Cardiac fibroblast (primary cell): ENCODE measurements around the gene TMTC1.

Source experiments
- DNase-seq, 2 donors: peaks; one replicate each; pipeline versions ENCODE4 v3.0.0 to v3.0.0-alpha.2; 2010; ENCODE audit warnings: low read depth in 2 of 2
- H3K4me3 ChIP-seq, 2 donors: replicated peaks in 1 of 2; 1 replicate in 1 of 2; 2 replicates in 1 of 2; pipeline ENCODE4 v1.5.1; 2011; ENCODE audit warnings: low read depth in 2 of 2, low read length in 2 of 2, mild to moderate bottlenecking in 2 of 2, moderate library complexity in 1 of 2
- TF ChIP-seq, protein P1 (sequence below): IDR thresholded peaks from one replicate; pipeline ENCODE4 v1.5.1; 2011; ENCODE audit warnings: low read depth, mild to moderate bottlenecking, low read length, inconsistent platforms

Gene TMTC1

GRCh38 chr12:29730481-29730880 is 53.3 kb downstream of the TMTC1 start:
- no peak for DNase-seq
- no peak overlapping the region for H3K4me3 ChIP-seq
- TF ChIP-seq, protein P1, sequence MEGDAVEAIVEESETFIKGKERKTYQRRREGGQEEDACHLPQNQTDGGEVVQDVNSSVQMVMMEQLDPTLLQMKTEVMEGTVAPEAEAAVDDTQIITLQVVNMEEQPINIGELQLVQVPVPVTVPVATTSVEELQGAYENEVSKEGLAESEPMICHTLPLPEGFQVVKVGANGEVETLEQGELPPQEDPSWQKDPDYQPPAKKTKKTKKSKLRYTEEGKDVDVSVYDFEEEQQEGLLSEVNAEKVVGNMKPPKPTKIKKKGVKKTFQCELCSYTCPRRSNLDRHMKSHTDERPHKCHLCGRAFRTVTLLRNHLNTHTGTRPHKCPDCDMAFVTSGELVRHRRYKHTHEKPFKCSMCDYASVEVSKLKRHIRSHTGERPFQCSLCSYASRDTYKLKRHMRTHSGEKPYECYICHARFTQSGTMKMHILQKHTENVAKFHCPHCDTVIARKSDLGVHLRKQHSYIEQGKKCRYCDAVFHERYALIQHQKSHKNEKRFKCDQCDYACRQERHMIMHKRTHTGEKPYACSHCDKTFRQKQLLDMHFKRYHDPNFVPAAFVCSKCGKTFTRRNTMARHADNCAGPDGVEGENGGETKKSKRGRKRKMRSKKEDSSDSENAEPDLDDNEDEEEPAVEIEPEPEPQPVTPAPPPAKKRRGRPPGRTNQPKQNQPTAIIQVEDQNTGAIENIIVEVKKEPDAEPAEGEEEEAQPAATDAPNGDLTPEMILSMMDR, result no peak

- TF ChIP-seq, protein P1, result no peak
Measured at GRCh38 chr12:29728030-29728429, 55.7 kb downstream of the TMTC1 start.

DNA sequence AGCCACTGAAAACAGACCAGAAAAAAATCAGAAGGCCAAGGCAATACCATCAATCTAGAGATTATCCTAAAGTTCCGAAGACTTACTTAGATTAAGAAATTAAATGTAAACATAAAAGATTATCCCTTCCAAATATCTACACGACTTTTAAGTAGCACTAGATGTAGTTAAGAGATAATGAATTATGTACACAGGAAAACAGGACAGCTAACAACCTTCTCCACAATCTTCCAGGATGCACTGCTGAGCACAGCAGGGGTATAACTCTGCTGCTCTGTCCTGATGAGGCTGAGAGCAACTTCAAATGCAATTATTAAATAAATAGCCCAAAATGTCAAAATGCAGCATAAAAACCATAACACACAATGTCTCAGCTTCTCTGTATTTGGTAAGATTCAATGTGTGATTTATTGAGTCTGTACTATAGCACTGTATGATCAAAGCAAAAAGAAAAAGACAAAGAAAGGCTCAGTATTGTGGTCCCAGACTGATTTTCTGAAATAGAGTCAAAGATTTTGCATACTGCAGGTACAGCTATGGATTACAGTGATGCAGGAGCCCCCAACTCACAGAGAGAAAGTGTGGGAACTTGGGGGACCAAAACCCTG is 56.9 kb downstream of the TMTC1 start:
- no peak overlapping the region for H3K4me3 ChIP-seq
- no peak for DNase-seq
- TF ChIP-seq, protein P1, result no peak

More at GRCh38 chr12:29728030-29728429, 55.7 kb downstream of the TMTC1 start:
- DNase-seq, result no peak
- no peak overlapping the region for H3K4me3 ChIP-seq

DNA sequence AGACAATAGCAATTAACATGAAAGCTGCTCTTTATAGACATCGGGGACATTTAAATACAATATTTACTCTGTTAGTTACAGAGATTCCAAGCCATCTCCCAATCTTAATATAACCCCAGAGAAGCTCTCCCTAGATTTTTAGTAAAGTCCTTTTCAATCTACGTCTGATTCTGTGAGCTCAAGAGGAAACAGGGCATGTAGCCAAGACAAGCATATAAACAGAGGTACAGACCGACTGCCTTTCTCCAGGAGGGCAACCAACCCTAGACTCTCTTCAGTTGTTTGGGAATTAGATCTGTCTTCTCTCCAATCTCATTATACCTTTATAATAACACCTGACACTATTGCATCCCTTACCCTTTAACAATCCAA is 57.4 kb downstream of the TMTC1 start:
- no peak overlapping the region for H3K4me3 ChIP-seq
- DNase-seq, result peak; percentile 70 to 86
- TF ChIP-seq, protein P1, result no peak

- peak; percentile 97 to 99 for DNase-seq
- no peak overlapping the region for H3K4me3 ChIP-seq
- TF ChIP-seq, protein P1, result no peak
Measured at GRCh38 chr12:29725587-29726320, 58.0 kb downstream of the TMTC1 start.

- TF ChIP-seq, protein P1, result no peak
- no peak overlapping the region for H3K4me3 ChIP-seq
- DNase-seq, result no peak
Measured at GRCh38 chr12:29722164-29722563, 61.6 kb downstream of the TMTC1 start.
